ENCODE results near the gene JKAMP. TPM values are rescaled to one million over a fixed set of nuclear protein-coding genes. Genes with fewer than 3 reads are reported as not detected.

JKAMP gene
- total and polyA plus RNA-seq, 4 donors: 19.7 to 65.1 (median 32.5) TPM

DNA sequence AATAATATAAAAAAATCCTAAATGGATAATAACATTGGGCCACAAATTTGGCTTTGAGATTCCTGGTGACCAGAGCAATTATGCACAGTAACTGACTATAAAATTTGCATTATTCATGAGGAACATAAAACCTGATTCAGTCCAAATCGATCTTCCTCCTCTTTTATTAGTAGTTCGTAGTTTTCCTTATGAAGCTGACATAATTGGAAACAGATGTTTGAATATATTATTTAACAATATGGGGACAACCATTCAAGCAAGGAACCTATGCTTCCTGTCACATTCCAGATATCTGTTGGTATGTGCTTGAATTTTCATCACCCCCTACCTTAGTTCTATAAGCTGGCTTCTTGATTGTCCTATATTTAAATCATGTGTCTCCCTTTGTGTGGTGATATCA is 57.4 kb downstream of the JKAMP start:
- H3K4me1 ChIP-seq (ENCODE audit: control insufficient read depth in 4 of 4, insufficient read depth in 4 of 4, low read length in 3 of 4): no peaks in the 10 kb centered on the region
- peaks cover 0 to 4% (median 0%) of the 10 kb centered on the region in 4 donors for H3K27me3 ChIP-seq (ENCODE audit: control insufficient read depth in 4 of 4, insufficient read depth in 4 of 4, low read length in 3 of 4)
- TF ChIP-seq RXRA (IDR thresholded peaks at IDR 0.05) (no peak), SP1 (IDR thresholded peaks at IDR 0.05) (no peak), JUND (IDR thresholded peaks at IDR 0.05) (no peak), TAF1 (conservative IDR thresholded peaks at IDR 0.05) (no peak), GABPA (IDR thresholded peaks at IDR 0.05 in 1 of 2, conservative IDR thresholded peaks at IDR 0.05 in 1 of 2) (no peak), FOXA2 (IDR thresholded peaks at IDR 0.05) (no peak), NR2F2 (IDR thresholded peaks at IDR 0.05) (no peak), HNF4G (IDR thresholded peaks at IDR 0.05) (no peak), YY1 (IDR thresholded peaks at IDR 0.05) (no peak), HNF4A (conservative IDR thresholded peaks at IDR 0.05) (no peak)
- TF ChIP-seq, protein P1, sequence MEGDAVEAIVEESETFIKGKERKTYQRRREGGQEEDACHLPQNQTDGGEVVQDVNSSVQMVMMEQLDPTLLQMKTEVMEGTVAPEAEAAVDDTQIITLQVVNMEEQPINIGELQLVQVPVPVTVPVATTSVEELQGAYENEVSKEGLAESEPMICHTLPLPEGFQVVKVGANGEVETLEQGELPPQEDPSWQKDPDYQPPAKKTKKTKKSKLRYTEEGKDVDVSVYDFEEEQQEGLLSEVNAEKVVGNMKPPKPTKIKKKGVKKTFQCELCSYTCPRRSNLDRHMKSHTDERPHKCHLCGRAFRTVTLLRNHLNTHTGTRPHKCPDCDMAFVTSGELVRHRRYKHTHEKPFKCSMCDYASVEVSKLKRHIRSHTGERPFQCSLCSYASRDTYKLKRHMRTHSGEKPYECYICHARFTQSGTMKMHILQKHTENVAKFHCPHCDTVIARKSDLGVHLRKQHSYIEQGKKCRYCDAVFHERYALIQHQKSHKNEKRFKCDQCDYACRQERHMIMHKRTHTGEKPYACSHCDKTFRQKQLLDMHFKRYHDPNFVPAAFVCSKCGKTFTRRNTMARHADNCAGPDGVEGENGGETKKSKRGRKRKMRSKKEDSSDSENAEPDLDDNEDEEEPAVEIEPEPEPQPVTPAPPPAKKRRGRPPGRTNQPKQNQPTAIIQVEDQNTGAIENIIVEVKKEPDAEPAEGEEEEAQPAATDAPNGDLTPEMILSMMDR (IDR thresholded peaks at IDR 0.05; ENCODE audit: low read depth, low read length, missing input control): no peak
- TF ChIP-seq, protein P2, sequence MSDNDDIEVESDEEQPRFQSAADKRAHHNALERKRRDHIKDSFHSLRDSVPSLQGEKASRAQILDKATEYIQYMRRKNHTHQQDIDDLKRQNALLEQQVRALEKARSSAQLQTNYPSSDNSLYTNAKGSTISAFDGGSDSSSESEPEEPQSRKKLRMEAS (IDR thresholded peaks at IDR 0.05): no peak
- TF ChIP-seq, protein P3, sequence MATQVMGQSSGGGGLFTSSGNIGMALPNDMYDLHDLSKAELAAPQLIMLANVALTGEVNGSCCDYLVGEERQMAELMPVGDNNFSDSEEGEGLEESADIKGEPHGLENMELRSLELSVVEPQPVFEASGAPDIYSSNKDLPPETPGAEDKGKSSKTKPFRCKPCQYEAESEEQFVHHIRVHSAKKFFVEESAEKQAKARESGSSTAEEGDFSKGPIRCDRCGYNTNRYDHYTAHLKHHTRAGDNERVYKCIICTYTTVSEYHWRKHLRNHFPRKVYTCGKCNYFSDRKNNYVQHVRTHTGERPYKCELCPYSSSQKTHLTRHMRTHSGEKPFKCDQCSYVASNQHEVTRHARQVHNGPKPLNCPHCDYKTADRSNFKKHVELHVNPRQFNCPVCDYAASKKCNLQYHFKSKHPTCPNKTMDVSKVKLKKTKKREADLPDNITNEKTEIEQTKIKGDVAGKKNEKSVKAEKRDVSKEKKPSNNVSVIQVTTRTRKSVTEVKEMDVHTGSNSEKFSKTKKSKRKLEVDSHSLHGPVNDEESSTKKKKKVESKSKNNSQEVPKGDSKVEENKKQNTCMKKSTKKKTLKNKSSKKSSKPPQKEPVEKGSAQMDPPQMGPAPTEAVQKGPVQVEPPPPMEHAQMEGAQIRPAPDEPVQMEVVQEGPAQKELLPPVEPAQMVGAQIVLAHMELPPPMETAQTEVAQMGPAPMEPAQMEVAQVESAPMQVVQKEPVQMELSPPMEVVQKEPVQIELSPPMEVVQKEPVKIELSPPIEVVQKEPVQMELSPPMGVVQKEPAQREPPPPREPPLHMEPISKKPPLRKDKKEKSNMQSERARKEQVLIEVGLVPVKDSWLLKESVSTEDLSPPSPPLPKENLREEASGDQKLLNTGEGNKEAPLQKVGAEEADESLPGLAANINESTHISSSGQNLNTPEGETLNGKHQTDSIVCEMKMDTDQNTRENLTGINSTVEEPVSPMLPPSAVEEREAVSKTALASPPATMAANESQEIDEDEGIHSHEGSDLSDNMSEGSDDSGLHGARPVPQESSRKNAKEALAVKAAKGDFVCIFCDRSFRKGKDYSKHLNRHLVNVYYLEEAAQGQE (IDR thresholded peaks at IDR 0.05): no peak
- TF ChIP-seq, protein P4, sequence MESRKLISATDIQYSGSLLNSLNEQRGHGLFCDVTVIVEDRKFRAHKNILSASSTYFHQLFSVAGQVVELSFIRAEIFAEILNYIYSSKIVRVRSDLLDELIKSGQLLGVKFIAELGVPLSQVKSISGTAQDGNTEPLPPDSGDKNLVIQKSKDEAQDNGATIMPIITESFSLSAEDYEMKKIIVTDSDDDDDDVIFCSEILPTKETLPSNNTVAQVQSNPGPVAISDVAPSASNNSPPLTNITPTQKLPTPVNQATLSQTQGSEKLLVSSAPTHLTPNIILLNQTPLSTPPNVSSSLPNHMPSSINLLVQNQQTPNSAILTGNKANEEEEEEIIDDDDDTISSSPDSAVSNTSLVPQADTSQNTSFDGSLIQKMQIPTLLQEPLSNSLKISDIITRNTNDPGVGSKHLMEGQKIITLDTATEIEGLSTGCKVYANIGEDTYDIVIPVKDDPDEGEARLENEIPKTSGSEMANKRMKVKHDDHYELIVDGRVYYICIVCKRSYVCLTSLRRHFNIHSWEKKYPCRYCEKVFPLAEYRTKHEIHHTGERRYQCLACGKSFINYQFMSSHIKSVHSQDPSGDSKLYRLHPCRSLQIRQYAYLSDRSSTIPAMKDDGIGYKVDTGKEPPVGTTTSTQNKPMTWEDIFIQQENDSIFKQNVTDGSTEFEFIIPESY (IDR thresholded peaks at IDR 0.05): no peak
- H3K27ac ChIP-seq (ENCODE audit: low read depth in 1 of 2, low read length in 2 of 2): no peak overlapping the region
- H3K9ac ChIP-seq (ENCODE audit: low read depth in 1 of 2, low read length in 2 of 2): no peak overlapping the region
- H3K9me3 ChIP-seq (ENCODE audit: control insufficient read depth in 4 of 4, low read length in 3 of 4): no peaks in the 10 kb centered on the region
- H3K4me3 ChIP-seq (ENCODE audit: low read depth in 1 of 3, low read length in 3 of 3): no peak overlapping the region
- no peaks in the 10 kb centered on the region for H3K36me3 ChIP-seq (ENCODE audit: control insufficient read depth in 4 of 4, insufficient read depth in 3 of 4, low read depth in 1 of 4, low read length in 3 of 4)
- no peak for DNase-seq (ENCODE audit: low spot score)
- WGBS: 81% methylated on average over 2 of the region's 2 CpGs

DNA sequence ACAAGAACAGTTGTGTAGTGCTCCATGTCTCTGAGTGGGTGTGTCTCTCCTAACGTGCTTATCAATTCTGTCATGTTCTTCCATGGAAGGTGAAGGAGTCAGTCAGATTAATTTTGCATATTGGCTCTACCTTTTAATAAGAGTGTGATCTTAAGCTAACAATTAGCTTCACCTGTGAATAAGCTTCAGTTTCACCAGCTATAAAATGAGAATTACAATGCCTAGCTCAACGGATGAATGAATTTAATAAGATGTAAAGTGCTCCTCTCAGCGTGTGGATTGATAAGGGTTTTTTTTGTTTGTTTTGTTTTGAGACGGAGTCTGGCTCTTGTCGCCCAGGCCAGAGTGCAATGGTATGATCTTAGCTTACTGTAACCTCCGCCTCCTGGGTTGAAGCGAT is 59.6 kb downstream of the JKAMP start:
- no peaks in the 10 kb centered on the region for H3K36me3 ChIP-seq (ENCODE audit: control insufficient read depth in 4 of 4, insufficient read depth in 3 of 4, low read depth in 1 of 4, low read length in 3 of 4)

More for the DNA sequence above, 59.6 kb downstream of the JKAMP start:
- TF ChIP-seq RXRA (IDR thresholded peaks at IDR 0.05) (no peak), HNF4A (conservative IDR thresholded peaks at IDR 0.05) (no peak), TAF1 (conservative IDR thresholded peaks at IDR 0.05) (no peak), NR2F2 (IDR thresholded peaks at IDR 0.05) (no peak), EGR1 (IDR thresholded peaks at IDR 0.05; ENCODE audit: low read depth in 2 of 2) (no peak), HNF4G (IDR thresholded peaks at IDR 0.05) (no peak), JUND (IDR thresholded peaks at IDR 0.05) (no peak), YY1 (IDR thresholded peaks at IDR 0.05) (no peak), FOXA2 (IDR thresholded peaks at IDR 0.05) (no peak), RAD21 (IDR thresholded peaks at IDR 0.05) (no peak)
- TF ChIP-seq, protein P3 (IDR thresholded peaks at IDR 0.05): no peak
- TF ChIP-seq, protein P4 (IDR thresholded peaks at IDR 0.05): no peak
- TF ChIP-seq, protein P2 (IDR thresholded peaks at IDR 0.05): no peak
- H3K4me1 ChIP-seq (ENCODE audit: control insufficient read depth in 4 of 4, insufficient read depth in 4 of 4, low read length in 3 of 4): no peaks in the 10 kb centered on the region
- WGBS: 47% methylated on average over 7 of the region's 7 CpGs
- H3K27ac ChIP-seq (ENCODE audit: low read depth in 1 of 2, low read length in 2 of 2): no peak overlapping the region
- DNase-seq (ENCODE audit: low spot score): no peak
- H3K9me3 ChIP-seq (ENCODE audit: control insufficient read depth in 4 of 4, low read length in 3 of 4): no peaks in the 10 kb centered on the region
- H3K9ac ChIP-seq (ENCODE audit: low read depth in 1 of 2, low read length in 2 of 2): no peak overlapping the region
- H3K4me3 ChIP-seq (ENCODE audit: low read depth in 1 of 3, low read length in 3 of 3): no peak overlapping the region
- H3K27me3 ChIP-seq (ENCODE audit: control insufficient read depth in 4 of 4, insufficient read depth in 4 of 4, low read length in 3 of 4): peaks cover 0 to 4% (median 0%) of the 10 kb centered on the region in 4 donors
